OCI-LY3 (cell line): ENCODE results near the gene HDAC4.

ENCODE experiments used
- H2AFZ ChIP-seq: fragments of 200-600, 300-600 bp; shearing (Covaris generic); 2 replicates; pipeline ENCODE4 v1.6.0; 2014; ENCODE audit warnings: antibody characterized with exemption, low read depth, low read length
- H3K27ac ChIP-seq: fragments of 200-600, 300-600 bp; sonication (generic); 2 replicates; pipeline ENCODE4 v1.5.1; 2014; ENCODE audit warnings: mild to moderate bottlenecking, low read length, moderate library complexity, mixed read lengths
- H3K27me3 ChIP-seq: fragments of 200-600, 300-600 bp; sonication (generic); 2 replicates; pipeline ENCODE4 v1.6.1; 2014; ENCODE audit warnings: low read depth, low read length, mixed read lengths
- H3K36me3 ChIP-seq: fragments of 200-600, 300-600 bp; sonication (generic); replicated peaks from 2 replicates; pipeline ENCODE3; 2014; ENCODE audit warnings: low read depth, low read length, mixed read lengths
- H3K4me1 ChIP-seq: fragments of 300-600, 200-600 bp; sonication (generic); 2 replicates; pipeline ENCODE4 v1.6.1; 2014; ENCODE audit warnings: low read length, mixed read lengths
- H3K4me2 ChIP-seq: fragments of 200-600, 300-600 bp; sonication (generic); 2 replicates; pipeline ENCODE4 v1.6.1; 2014; ENCODE audit warnings: low read length, mixed read lengths
- H3K4me3 ChIP-seq: fragments of 300-600, 200-600 bp; sonication (generic); 2 replicates; pipeline ENCODE4 v1.5.1; 2014; ENCODE audit warnings: antibody characterized with exemption, mild to moderate bottlenecking, low read length, moderate library complexity
- H3K79me2 ChIP-seq: fragments of 300-600, 200-600 bp; shearing (Covaris generic); 2 replicates; pipeline ENCODE4 v1.6.1; 2014; ENCODE audit warnings: mild to moderate bottlenecking, low read length, mixed read lengths
- H3K9ac ChIP-seq: fragments of 300-600, 200-600 bp; shearing (Covaris generic); 2 replicates; pipeline ENCODE4 v1.6.0; 2014; ENCODE audit warnings: mild to moderate bottlenecking, low read length, moderate library complexity
- H3K9me3 ChIP-seq: fragments of 200-600, 300-600 bp; shearing (Covaris generic); 2 replicates; pipeline ENCODE4 v1.6.1; 2014; ENCODE audit warnings: low read length, mixed read lengths; ENCODE audit not compliant: insufficient read depth
- H4K20me1 ChIP-seq: fragments of 200-600, 300-600 bp; sonication (generic); 2 replicates; pipeline ENCODE4 v1.6.1; 2016; ENCODE audit warnings: low read length, mixed read lengths; ENCODE audit not compliant: insufficient read depth
- EZH2phosphoT487 ChIP-seq: fragments of 200-600 bp; shearing (Covaris generic); IDR thresholded peaks from 2 replicates; pipeline ENCODE4 v1.6.1; 2018; ENCODE audit warnings: antibody characterized with exemption, mixed run types, low read depth
- TF ChIP-seq, protein P1 (sequence below): fragments of 200-600, 300-600 bp; sonication (generic); IDR thresholded peaks from 2 replicates; pipeline ENCODE4 v1.5.1; 2014; ENCODE audit warnings: antibody characterized with exemption, low read length, low read depth

Gene HDAC4

DNA sequence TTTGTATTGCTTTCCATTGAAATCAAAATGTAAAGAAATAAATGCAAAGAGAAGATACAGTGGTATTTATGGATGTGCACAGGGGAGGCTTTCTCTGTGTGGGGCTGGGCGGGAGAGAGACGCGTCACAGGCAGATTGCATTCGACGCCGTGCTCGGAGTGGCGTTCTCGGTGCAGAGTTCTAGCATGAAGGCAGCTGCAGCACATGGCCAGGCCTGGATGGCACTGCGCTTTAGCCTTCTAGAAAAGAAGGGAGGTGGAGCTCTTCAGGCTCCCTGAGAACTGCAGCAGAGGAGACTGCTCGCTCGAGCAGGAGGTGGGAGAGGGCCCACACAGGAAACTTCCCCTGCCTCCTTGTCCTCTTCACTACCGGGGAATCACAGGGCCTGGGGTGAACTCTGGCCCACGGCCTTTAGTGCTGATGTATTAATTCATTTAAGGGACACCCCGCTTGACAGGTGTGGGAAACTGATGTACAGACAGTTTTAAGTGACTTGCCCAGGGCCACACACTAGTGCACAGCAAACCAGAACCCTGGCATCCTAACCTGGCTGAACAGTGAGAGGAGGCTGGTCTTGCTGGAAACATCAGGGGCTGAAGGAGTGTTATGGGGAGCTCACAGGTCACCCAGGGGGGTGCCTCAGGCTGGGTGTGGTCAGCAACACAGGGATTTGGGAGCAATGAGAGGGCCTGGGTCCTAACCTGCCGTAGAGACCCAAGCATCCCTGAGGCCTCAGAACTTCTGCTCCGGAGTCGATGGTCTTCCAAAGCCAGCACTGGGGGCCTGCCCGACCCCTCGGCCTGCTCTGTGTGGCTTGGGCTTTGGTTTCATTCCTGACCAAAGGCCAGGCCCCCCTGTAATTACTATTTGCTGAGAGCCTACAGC, 199.9 kb downstream of the HDAC4 start:
- Histone ChIP-seq H3K9ac (no peak overlapping the region), H4K20me1 (no peaks in the 10 kb centered on the region), H2AFZ (no peak overlapping the region), H3K27me3 (no peaks in the 10 kb centered on the region), H3K4me3 (no peak overlapping the region), H3K79me2 (no peaks in the 10 kb centered on the region), H3K4me2 (no peak overlapping the region), H3K4me1 (no peaks in the 10 kb centered on the region), H3K9me3 (no peaks in the 10 kb centered on the region), H3K27ac (no peak overlapping the region), H3K36me3 (no peaks in the 10 kb centered on the region)
- no peak for TF ChIP-seq EZH2phosphoT487
- TF ChIP-seq, protein P1, sequence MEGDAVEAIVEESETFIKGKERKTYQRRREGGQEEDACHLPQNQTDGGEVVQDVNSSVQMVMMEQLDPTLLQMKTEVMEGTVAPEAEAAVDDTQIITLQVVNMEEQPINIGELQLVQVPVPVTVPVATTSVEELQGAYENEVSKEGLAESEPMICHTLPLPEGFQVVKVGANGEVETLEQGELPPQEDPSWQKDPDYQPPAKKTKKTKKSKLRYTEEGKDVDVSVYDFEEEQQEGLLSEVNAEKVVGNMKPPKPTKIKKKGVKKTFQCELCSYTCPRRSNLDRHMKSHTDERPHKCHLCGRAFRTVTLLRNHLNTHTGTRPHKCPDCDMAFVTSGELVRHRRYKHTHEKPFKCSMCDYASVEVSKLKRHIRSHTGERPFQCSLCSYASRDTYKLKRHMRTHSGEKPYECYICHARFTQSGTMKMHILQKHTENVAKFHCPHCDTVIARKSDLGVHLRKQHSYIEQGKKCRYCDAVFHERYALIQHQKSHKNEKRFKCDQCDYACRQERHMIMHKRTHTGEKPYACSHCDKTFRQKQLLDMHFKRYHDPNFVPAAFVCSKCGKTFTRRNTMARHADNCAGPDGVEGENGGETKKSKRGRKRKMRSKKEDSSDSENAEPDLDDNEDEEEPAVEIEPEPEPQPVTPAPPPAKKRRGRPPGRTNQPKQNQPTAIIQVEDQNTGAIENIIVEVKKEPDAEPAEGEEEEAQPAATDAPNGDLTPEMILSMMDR = no peak

DNA sequence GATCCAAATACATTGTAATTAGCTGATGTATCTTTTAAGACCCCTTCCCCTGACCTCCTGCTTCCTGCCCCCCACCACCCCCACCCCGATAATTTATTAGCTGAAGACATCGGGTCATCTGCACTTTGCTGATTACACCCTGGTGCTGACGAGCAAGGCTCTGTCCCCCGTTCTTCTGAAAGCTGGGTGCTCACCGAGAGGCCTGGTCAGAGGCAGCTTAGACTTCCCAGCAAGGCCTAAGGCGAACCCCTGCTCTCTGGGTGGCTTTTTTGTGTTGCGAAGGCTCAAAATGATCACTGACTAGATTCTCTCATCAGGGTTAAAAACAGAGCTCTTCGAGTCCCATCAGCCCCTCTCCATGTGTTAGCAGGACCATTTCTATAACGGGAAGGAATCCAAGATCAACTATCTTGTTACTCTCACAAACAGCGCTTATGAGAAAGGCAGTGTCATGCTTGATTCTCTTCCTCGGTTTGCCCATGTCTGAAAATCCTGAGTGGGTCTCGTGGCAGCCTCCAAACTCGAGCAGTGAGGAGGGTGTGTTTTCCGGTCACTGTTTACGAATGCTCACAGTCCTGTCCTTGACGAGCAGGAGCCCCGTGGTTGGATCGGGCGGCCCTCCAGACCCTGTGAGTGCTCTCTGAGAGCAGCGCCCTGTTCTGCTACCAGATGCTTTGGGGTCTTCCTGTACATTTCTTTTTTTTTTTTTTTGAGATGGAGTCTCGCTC, 201.6 kb downstream of the HDAC4 start:
- no peak overlapping the region for H3K9ac ChIP-seq
- H3K36me3 ChIP-seq = no peaks in the 10 kb centered on the region
- no peak overlapping the region for H3K4me2 ChIP-seq
- no peaks in the 10 kb centered on the region for H3K9me3 ChIP-seq
- H3K4me3 ChIP-seq = no peak overlapping the region
- no peaks in the 10 kb centered on the region for H4K20me1 ChIP-seq
- no peaks in the 10 kb centered on the region for H3K79me2 ChIP-seq
- H3K4me1 ChIP-seq = no peaks in the 10 kb centered on the region
- no peak overlapping the region for H2AFZ ChIP-seq
- H3K27ac ChIP-seq = no peak overlapping the region
- TF ChIP-seq, protein P1 = no peak
- no peak for TF ChIP-seq EZH2phosphoT487
- H3K27me3 ChIP-seq = no peaks in the 10 kb centered on the region

DNA sequence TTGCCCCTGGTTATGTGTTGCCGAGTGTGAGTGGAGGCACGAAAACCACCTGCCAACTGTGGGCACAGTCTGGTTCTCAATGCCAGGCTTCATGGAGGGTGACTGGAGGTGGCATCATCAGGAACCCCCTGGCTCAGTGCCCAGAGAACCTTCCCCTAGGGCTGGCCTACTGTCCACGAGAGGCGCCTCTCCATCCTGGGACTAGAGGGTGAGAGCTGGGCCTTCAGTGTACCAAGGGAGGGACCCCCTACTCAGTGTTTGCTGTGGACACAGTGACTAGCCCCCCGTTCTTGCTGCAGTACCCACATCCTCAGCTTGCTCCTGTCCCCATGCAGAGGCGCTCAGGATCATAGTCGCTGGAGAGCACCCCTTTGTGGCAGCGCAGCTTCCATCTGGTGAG, 202.6 kb downstream of the HDAC4 start:
- H3K9me3 ChIP-seq = no peaks in the 10 kb centered on the region
- H3K4me3 ChIP-seq = no peak overlapping the region
- no peak overlapping the region for H3K9ac ChIP-seq
- no peak for TF ChIP-seq EZH2phosphoT487
- TF ChIP-seq, protein P1 = no peak
- H3K27ac ChIP-seq = no peak overlapping the region
- H3K4me1 ChIP-seq = no peaks in the 10 kb centered on the region
- H3K27me3 ChIP-seq = no peaks in the 10 kb centered on the region
- no peak overlapping the region for H2AFZ ChIP-seq
- H3K79me2 ChIP-seq = no peaks in the 10 kb centered on the region
- no peaks in the 10 kb centered on the region; the same call in 1 of the 2 replicates for H4K20me1 ChIP-seq
- H3K36me3 ChIP-seq = no peaks in the 10 kb centered on the region
- no peak overlapping the region for H3K4me2 ChIP-seq

DNA sequence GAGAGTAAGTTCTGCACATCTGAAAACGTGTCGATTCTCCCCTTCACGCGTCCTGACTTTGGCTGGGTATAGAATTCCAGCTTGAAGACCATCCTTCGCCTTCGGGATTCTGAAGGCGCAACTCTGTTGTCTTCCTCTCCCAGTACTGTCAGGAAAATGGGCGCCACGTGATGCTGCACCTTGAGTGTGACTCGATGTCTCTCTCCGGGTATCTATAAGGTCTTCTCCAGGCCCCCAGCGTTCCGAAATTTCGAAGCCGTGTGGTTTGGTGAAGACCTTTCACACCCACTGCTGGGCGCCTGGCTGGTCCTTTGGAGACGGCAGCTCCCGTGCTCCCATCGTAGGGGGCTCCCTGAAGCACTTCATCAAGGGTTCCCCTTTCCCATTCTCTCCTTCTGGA, 203.7 kb downstream of the HDAC4 start:
- Histone ChIP-seq H3K4me1 (peaks cover 3% of the 10 kb centered on the region; the same call in 1 of the 2 replicates), H3K4me3 (no peak overlapping the region), H3K79me2 (no peaks in the 10 kb centered on the region), H3K27ac (no peak overlapping the region), H3K9ac (no peak overlapping the region), H3K27me3 (no peaks in the 10 kb centered on the region), H2AFZ (no peak overlapping the region), H4K20me1 (no peaks in the 10 kb centered on the region; the same call in 1 of the 2 replicates), H3K36me3 (no peaks in the 10 kb centered on the region), H3K9me3 (no peaks in the 10 kb centered on the region), H3K4me2 (no peak overlapping the region)
- TF ChIP-seq, protein P1 = no peak
- TF ChIP-seq EZH2phosphoT487 = no peak
